ENCODE data around the gene RNF150. TPM values are rescaled to one million over a fixed set of nuclear protein-coding genes. Genes with fewer than 3 reads are reported as not detected.

The RNF150 gene
- total and polyA plus RNA-seq, 4 donors = 0.27 to 1.4 (median 0.81) TPM

DNA sequence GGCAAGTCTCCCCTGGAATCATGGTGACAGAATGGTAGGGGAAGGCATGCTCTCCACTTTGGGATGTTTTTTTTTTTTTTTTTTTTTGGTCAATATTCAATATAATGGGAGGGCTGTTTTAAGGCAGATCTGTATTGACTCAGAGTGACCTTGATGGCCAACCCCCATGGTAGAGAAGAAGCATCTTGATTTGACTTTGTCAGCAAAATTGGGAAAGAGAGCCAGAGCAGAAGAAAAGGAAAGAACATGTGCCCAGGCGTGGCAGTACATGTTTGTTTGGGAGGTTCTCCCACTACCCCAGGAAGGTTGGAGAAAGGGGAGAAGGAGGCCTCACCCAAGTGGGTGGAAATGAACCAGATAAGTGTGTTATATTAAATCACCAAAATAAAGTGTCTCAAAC, 314.8 kb downstream of the RNF150 start:
- no peak overlapping the region for H3K27ac ChIP-seq (ENCODE audit: low read depth in 1 of 2, low read length in 2 of 2)
- no peak for DNase-seq (ENCODE audit: low spot score)
- H3K9me3 ChIP-seq (ENCODE audit: control insufficient read depth in 4 of 4, low read length in 3 of 4) = no peaks in the 10 kb centered on the region
- TF ChIP-seq SP1 (IDR thresholded peaks at IDR 0.05) (no peak), HNF4G (IDR thresholded peaks at IDR 0.05) (no peak), TAF1 (conservative IDR thresholded peaks at IDR 0.05) (no peak), NR2F2 (IDR thresholded peaks at IDR 0.05) (no peak), FOXA2 (IDR thresholded peaks at IDR 0.05) (no peak), GABPA (IDR thresholded peaks at IDR 0.05 in 1 of 2, conservative IDR thresholded peaks at IDR 0.05 in 1 of 2) (no peak), FOXA1 (IDR thresholded peaks at IDR 0.05) (no peak), JUND (IDR thresholded peaks at IDR 0.05) (no peak)
- TF ChIP-seq, protein P1, sequence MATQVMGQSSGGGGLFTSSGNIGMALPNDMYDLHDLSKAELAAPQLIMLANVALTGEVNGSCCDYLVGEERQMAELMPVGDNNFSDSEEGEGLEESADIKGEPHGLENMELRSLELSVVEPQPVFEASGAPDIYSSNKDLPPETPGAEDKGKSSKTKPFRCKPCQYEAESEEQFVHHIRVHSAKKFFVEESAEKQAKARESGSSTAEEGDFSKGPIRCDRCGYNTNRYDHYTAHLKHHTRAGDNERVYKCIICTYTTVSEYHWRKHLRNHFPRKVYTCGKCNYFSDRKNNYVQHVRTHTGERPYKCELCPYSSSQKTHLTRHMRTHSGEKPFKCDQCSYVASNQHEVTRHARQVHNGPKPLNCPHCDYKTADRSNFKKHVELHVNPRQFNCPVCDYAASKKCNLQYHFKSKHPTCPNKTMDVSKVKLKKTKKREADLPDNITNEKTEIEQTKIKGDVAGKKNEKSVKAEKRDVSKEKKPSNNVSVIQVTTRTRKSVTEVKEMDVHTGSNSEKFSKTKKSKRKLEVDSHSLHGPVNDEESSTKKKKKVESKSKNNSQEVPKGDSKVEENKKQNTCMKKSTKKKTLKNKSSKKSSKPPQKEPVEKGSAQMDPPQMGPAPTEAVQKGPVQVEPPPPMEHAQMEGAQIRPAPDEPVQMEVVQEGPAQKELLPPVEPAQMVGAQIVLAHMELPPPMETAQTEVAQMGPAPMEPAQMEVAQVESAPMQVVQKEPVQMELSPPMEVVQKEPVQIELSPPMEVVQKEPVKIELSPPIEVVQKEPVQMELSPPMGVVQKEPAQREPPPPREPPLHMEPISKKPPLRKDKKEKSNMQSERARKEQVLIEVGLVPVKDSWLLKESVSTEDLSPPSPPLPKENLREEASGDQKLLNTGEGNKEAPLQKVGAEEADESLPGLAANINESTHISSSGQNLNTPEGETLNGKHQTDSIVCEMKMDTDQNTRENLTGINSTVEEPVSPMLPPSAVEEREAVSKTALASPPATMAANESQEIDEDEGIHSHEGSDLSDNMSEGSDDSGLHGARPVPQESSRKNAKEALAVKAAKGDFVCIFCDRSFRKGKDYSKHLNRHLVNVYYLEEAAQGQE (IDR thresholded peaks at IDR 0.05) = no peak
- TF ChIP-seq, protein P2, sequence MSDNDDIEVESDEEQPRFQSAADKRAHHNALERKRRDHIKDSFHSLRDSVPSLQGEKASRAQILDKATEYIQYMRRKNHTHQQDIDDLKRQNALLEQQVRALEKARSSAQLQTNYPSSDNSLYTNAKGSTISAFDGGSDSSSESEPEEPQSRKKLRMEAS (IDR thresholded peaks at IDR 0.05) = no peak
- TF ChIP-seq, protein P3, sequence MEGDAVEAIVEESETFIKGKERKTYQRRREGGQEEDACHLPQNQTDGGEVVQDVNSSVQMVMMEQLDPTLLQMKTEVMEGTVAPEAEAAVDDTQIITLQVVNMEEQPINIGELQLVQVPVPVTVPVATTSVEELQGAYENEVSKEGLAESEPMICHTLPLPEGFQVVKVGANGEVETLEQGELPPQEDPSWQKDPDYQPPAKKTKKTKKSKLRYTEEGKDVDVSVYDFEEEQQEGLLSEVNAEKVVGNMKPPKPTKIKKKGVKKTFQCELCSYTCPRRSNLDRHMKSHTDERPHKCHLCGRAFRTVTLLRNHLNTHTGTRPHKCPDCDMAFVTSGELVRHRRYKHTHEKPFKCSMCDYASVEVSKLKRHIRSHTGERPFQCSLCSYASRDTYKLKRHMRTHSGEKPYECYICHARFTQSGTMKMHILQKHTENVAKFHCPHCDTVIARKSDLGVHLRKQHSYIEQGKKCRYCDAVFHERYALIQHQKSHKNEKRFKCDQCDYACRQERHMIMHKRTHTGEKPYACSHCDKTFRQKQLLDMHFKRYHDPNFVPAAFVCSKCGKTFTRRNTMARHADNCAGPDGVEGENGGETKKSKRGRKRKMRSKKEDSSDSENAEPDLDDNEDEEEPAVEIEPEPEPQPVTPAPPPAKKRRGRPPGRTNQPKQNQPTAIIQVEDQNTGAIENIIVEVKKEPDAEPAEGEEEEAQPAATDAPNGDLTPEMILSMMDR (IDR thresholded peaks at IDR 0.05; ENCODE audit: low read depth, low read length, missing input control) = no peak
- H3K36me3 ChIP-seq (ENCODE audit: control insufficient read depth in 4 of 4, insufficient read depth in 3 of 4, low read depth in 1 of 4, low read length in 3 of 4) = no peaks in the 10 kb centered on the region
- no peak overlapping the region for H3K9ac ChIP-seq (ENCODE audit: low read depth in 1 of 2, low read length in 2 of 2)
- 82% methylated on average over 1 of the region's 1 CpG for WGBS
- no peaks in the 10 kb centered on the region for H3K4me1 ChIP-seq (ENCODE audit: control insufficient read depth in 4 of 4, insufficient read depth in 4 of 4, low read length in 3 of 4)
- no peak overlapping the region for H3K4me3 ChIP-seq (ENCODE audit: low read depth in 1 of 3, low read length in 3 of 3)
- no peaks in the 10 kb centered on the region for H3K27me3 ChIP-seq (ENCODE audit: control insufficient read depth in 4 of 4, insufficient read depth in 4 of 4, low read length in 3 of 4)

DNA sequence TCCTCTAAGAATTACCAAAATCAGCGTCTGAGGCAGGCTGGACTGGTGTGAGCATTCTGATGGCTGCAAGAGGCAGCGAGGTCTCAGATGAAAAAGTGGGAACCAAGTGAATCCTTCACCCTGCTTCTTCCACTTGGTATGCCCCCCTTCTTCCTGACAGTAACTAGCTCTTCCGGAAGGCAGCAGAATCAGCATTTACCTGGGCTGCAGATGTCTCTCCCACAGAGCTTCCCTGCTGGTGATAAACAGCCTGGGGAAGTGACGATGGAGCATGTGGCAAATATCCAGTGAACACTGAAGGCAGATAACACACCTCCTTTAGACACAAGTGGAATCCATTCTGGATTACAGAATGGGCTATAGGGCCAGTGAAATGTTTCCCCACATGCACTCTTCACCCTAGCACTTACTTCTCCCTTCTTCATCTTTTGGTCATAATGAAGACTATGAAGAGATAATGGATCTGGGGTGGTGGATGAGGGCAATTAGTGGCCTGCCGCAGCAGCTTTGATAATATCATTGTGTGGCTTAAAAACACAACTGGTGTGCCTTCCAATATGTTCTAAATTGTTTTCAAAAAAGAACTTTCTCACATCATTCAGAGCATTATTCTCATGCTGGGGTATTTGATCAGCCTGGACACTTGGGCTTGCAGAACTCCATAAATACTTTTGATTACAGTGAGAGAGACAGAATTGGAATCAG, 316.3 kb downstream of the RNF150 start:
- no peak overlapping the region for H3K27ac ChIP-seq (ENCODE audit: low read depth in 1 of 2, low read length in 2 of 2)
- no peaks in the 10 kb centered on the region for H3K4me1 ChIP-seq (ENCODE audit: control insufficient read depth in 4 of 4, insufficient read depth in 4 of 4, low read length in 3 of 4)
- H3K36me3 ChIP-seq (ENCODE audit: control insufficient read depth in 4 of 4, insufficient read depth in 3 of 4, low read depth in 1 of 4, low read length in 3 of 4) = no peaks in the 10 kb centered on the region
- no peak overlapping the region for H3K9ac ChIP-seq (ENCODE audit: low read depth in 1 of 2, low read length in 2 of 2)
- no peak for DNase-seq (ENCODE audit: low spot score)
- WGBS = 73% methylated on average over 5 of the region's 5 CpGs
- no peaks in the 10 kb centered on the region for H3K27me3 ChIP-seq (ENCODE audit: control insufficient read depth in 4 of 4, insufficient read depth in 4 of 4, low read length in 3 of 4)
- TF ChIP-seq, protein P1 (IDR thresholded peaks at IDR 0.05) = no peak
- TF ChIP-seq, protein P3 (IDR thresholded peaks at IDR 0.05; ENCODE audit: low read depth, low read length, missing input control) = no peak
- TF ChIP-seq RXRA (IDR thresholded peaks at IDR 0.05) = no peak
- TF ChIP-seq HNF4A (conservative IDR thresholded peaks at IDR 0.05) = no peak
- no peak for TF ChIP-seq JUND (IDR thresholded peaks at IDR 0.05)
- TF ChIP-seq GABPA (IDR thresholded peaks at IDR 0.05 in 1 of 2, conservative IDR thresholded peaks at IDR 0.05 in 1 of 2) = no peak
- no peaks in the 10 kb centered on the region for H3K9me3 ChIP-seq (ENCODE audit: control insufficient read depth in 4 of 4, low read length in 3 of 4)
- H3K4me3 ChIP-seq (ENCODE audit: low read depth in 1 of 3, low read length in 3 of 3) = no peak overlapping the region
